T-helper 2 cell treated with Interferon-gamma antibody and Interleukin-4, amounts not matched to agents 100 ng/mL and 5 ng/mL, for 36 hours (primary cell): ENCODE measurements around the gene NDFIP1. TPM values are rescaled to one million over a fixed set of nuclear protein-coding genes. Genes with fewer than 3 reads are reported as not detected.
"Not testable (repeated sequence)": the region's sequence is repeated elsewhere in the genome, so short reads cannot be mapped to it uniquely, and the experiment has no call there.

Experiments used
- intact Hi-C: fragments of 100-400 bp; cut with micrococcal nuclease; formaldehyde crosslinking; loops from one replicate; pipeline ENCODE4 v1.15.1; 2023
- total RNA-seq: library from RNA; stranded (reverse); gene quantifications from 2 replicates; pipeline ENCODE4 v1.2.3, GENCODE V29; 2022

Gene NDFIP1, protein sequence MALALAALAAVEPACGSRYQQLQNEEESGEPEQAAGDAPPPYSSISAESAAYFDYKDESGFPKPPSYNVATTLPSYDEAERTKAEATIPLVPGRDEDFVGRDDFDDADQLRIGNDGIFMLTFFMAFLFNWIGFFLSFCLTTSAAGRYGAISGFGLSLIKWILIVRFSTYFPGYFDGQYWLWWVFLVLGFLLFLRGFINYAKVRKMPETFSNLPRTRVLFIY
- total RNA-seq: 57.2 and 58.2 TPM in 2 replicates

DNA sequence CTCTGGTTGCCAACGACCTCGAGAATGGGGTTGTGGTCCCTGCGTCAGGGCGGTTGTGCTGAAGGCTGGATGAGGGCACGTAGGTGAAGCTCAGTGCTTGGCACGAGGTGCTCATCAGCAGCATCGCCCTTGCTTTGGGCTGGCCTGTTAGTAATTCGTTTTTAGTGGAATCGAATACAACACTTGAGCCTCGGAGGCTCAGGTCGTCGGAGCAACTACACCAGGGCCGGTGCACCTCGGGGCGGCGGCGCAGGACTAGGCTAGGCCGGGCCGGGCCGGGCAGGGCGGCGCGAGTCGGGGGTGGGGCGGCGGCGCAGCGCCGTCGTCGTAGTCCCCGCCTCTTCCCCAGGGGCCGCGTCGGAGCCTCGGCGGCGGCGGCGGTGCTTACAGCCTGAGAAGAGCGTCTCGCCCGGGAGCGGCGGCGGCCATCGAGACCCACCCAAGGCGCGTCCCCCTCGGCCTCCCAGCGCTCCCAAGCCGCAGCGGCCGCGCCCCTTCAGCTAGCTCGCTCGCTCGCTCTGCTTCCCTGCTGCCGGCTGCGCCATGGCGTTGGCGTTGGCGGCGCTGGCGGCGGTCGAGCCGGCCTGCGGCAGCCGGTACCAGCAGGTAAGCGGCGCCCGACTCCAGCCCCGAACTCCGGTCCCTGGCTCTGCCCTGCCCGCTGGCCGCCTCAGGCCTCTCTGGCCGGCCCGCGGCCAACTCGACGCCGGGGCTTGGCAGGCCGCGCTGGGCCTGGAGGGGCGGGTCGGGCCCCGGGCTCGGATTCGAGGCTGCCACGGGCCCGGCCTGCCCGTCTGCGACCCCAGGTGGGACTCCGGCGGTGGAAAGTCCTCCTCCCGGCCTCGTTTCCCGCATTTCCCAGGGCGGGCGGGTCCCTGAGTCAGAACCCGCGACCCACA lies at the start of gene NDFIP1:
Gene NDFIP1 (plus strand): TSS at position 348 of the 899 bp plus-strand sequence. CDS start 196 bp downstream, at position 544.
- intact Hi-C loops: loop anchor here (1.0 to 2.0 kb wide), 8 partner anchors 13 to 259 kb away; partner anchors contain the start of gene RNF14

DNA sequence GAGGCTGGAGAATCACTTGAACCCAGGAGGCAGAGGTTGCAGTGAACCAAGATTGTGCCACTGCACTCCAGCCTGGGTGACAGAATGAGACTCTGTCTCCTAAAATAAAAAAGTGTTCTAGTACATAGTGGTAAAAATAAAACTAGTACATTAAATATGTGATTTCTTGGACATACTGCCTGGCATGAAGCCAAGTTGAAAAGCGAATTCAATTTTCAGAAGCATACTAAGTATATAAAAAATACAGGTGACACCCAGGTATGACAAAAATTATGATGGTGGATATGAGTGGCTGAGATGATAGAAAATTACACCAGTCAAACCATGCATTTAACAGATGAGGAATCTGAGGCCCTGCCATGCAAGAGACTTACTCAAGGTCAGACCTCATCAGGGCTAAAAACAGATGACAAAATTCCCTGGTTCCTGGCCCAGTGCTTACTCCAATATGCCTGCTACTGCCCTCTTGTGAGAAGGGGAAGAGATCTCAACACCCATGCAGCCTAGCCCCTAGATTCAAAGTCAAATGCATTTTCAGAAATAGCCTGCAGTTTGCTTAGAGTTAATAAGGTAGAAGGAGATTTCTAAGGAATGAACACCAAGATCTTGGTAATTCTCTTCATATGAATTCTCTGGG lies 49.2 kb upstream of the NDFIP1 start:
- intact Hi-C loops: no loop called here

DNA sequence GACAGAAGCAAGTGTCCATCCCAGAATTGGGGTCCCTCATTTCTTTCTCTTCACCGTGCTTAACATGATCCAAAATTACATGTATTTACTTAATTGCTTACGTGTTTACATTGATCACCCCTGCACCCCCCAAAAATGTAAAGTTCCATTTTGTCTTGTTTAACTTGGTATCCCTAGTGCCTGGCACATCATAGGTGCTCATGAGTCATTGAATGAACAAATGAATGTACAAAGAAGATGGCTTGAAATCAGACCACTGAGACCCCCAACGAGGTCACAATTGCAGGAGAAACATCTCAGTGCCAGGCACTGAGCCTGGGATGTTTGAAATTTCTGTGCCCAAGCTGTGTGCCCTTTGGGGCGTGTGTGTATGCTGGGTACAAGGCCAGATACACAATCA lies 45.2 kb upstream of the NDFIP1 start:
- intact Hi-C loops: no loop called here

DNA sequence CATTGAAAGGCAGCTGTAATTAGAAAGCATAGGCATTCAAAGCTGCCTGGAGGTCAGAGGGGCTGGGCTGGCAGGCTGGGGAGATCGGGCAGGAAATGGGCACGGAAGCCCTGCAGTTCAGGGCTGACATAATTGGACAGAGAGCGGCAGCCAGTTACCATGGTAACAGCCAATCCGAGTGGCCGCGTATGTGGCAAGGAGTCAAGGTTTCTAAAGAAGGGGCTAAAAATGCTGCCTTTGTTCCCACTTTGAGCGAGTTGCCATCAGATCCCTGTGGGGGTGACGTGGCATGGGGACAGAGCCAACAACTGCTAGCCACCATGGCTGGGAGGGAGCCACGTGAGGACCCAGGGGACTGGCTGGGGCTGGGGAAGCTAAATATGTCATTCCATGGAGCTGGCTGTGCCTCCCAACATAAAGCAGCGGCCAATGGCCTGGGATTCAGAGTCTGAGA lies 44.7 kb upstream of the NDFIP1 start:
- intact Hi-C loops: no loop called here

DNA sequence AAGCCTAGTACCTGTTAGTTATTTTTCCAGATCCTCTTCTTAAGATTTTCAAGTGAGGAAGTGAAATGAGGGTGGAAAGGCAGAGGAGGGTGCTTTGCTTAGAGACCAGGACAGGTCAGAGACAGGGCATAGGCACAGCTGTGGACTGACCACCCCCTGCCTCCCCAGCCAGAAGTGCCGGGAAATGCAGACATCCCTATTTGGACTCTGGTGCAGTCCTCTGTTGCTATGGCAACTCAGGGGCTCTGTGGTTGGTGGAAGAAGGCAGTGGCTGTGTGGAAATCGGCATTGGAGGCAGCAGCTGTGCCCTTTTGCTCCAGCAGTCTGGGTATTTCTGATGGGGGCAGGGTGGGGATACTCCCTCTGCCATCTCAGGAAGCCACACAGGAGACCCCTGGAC lies 43.3 kb upstream of the NDFIP1 start:
- intact Hi-C loops: no loop called here

DNA sequence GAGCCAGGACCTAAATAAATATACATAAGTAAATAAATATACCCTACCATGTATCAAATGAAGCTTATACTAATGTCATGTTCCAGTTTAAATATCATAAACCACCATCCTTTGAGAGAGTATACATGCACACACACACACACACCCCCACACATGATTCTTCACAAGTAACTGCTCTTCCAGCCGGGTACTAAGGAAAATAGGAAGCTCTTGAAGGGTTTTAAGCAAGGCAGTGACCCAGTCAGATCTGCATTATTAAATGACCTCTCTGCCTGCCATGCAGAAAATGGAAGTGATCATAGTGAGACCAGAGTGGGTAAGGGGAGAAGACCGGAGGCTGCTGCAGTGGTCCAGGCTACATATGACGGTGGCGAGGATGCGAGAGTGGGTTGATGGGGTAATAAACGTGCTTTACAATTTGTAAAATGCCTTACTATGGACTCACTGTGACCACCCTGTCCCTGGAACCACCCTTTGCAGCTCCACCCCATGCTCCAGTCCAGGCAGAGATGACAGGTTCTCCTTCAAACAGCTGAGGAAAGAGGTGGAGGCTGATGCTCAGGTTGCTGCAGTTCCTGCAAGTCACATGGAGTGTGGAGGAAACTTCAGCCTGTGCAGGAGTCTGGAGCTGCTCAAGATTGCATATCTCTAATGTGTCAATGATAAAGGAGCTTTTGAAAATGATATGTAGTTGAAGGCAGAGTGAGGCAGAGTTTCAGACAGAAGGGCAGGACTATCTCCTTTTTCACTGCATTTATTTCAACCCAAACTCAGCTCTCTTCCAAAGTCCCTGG lies 38.8 kb upstream of the NDFIP1 start:
- intact Hi-C loops: no loop called here

DNA sequence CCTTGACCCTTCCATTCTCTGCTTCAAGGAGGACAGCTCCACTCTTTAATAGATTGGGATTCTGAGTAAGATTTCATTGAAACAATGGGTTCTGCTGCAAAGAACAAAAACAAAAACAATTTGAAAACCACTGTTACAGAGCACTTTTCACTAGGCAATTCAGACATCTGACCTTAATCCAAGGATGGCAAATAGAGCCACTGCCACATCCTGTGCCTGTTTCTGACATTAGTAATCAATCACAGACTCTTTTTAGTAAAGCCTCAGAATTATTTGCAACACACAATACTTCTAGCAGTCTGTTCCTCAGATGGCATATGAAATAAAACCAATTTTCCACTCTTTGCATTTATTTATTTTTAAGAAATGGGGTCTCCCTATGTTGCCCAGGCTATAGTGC lies 37.8 kb upstream of the NDFIP1 start:
- intact Hi-C loops: no loop called here

DNA sequence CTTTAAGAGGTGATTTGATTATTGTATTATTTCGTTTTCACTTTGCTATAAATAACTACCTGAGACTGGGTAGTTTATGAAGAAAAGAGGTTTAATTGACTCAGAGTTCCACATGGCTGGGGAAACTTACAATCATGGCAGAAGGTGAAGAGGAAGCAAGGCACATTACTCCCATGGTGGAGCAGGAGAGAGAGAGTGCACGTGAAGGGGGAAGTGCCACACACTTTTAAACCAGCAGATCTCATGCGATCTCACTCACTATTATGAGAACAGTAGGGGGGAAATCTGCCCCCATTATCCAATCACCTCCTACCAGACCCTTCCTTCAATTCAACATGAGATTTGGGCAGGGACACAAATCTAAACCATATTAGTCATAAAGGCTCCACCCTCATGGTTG lies 36.1 kb upstream of the NDFIP1 start:
- intact Hi-C loops: no loop called here

DNA sequence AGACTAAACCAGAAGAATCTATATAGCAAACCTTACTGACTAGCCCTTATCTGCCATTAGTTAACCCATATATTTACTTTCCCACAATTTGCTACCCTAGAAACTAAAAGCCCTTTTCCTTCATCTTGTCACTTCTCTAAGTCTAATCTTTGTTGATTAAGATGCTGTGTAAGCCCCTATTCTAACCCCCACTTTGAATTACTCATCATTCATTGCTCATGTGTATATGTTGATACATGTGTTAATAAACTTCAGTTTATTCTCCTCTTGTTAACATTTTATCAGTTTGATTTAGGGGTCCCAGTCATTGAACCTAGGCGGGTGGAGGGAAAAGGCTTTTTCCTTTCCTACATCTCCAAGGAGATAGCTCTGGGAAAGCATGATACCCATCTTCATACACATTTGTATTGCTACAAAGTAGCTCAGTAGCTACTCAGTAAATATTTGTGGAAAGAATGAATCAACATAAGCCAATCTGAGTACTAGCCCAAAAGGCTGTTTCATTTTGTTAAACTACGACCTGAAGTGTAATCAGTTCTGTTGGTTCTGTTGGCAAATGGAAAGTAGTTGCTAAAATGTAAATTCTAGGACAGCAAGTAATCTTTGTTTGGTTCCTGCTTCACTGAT lies 35.1 kb upstream of the NDFIP1 start:
- intact Hi-C loops: no loop called here

DNA sequence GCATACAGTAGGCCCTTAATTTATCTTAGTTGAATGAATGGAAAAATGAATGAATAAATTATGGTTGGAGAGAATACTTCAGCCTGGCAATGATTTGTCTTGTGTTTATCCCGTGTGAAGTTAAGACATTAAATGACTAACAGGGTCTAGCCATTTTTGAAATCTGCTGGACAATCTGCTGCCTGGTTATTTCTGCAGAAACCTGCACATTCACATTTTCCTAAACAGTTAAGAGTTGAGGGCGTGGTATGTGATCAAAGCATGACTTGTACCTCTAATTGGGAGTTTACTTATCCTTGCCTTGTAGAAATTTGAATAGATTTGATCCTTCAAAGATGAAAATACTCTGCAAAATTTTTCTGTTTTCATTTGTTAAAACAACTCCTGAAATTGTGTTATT lies 34.6 kb upstream of the NDFIP1 start:
- intact Hi-C loops: no loop called here

DNA sequence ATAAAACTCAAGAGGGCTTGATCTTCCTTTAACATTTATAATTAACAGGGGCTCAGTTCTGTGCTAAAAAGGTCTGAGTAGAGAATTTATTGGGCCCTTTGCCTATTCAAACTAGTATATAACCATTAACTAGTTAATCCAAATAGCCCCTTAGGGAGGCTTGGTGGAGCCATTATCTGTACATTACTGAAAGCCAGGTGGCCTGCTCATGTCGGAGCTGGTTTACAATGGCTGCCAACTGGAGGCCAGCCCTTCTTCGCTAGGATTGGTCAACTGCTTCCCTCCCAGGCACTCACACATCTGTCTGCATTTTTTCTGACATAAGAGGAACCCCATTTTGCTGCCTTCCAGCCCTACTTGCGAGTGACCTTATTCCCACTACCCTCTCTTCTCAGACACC lies 30.4 kb upstream of the NDFIP1 start:
- intact Hi-C loops: no loop called here

DNA sequence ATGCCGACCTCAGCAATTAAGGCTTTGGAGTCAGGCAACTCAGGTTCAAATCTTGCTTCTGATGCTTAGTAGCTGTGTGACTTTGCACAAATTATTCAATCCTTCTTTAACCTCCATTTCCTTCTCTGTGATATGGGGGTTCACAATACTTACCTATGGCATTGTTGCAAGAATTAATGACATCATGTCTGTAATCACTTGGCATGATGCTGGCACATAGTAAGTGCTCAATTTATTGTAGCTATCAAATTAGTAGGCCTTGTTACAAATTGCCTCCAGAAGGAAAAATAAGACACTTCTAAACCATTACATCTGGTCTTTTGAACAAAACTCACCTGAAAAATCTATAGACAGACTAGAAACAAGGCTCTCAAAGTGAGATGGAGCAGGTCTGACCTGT lies 29.9 kb upstream of the NDFIP1 start:
- intact Hi-C loops: no loop called here

DNA sequence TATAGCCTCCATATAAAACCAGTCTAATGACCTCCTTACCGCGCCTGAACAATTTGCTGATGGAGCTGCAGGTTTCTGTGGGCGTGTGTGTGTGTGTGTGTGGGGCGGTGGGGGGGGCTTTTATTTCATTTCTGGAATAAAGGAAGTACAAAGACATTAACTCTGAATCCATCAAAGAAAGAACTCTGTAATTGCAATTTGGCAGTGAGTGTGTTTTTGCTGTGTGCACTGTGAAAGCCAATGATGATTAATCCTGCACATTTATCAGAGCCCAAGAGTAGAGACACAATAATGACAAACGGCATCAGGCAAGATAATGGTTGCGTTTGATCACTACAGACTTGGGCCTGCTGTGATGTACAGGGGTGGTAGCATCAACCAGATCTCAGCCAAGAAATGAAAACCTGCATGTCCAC lies 29.3 kb upstream of the NDFIP1 start:
- intact Hi-C loops: no loop called here

DNA sequence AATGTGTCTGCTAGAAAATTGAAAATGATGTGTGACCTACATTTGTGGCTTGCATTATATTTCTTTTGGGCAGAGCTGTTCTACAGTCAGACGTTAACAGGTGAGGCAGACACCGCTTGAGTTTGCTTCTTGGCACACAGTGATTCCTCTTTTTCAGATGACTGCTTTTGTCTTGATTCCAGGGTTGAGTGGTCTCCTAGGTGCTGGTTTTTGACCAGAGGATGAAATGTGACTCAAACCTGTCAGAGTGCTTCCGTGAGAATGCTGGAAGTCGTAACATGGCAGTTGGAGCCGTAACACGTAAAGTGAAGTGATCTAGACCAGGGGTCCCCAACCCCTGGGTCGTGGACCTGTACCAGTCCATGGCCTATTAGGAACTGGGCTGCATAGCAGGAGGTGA lies 28.3 kb upstream of the NDFIP1 start:
- intact Hi-C loops: no loop called here

DNA sequence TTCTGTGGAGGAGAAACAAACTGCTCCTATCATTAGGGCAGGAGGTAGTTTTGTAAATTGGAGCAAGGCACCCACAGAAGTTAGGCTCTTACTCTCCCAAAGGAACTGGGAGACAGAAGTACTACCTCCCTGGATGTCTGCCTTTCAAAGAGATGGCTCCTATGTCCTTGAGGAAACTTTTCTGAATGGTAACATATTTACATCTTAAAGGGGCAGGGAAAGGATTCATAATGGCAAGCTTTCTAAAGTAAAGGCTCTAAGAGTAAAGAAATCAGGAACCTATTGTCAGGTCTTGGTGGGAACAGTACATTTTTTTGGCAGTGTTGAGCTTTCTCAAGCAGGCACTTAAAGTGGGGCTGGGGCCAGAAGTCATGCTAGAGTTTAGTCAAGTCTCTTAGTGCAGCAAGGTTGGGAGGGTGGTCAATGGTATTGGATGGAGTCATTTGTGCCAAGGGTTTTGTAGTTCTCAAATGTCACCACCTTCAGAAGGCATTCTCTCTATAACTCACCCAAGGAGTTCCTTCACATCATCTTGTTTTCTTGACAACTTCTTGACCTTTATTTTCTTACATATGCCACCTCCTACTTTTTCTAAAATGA lies 26.3 kb upstream of the NDFIP1 start:
- intact Hi-C loops: no loop called here

DNA sequence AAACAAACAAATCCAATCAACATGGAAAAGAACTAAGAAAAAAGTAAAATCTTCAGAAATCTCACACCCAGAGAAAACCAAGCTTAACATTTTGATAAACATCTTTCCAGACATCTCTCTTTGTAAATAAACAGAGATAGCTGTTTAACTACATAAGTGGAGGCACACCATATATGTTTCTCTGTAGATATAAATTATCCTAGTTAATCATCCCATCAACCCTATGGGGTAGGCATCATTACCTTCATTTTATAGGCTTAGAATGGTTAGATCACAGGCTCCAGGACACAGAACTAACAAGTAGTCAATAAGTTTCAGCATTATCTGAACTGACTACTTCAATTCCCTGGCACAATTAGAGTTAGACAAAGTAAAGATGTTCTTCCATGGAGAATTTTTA lies 22.4 kb upstream of the NDFIP1 start:
- intact Hi-C loops: no loop called here

DNA sequence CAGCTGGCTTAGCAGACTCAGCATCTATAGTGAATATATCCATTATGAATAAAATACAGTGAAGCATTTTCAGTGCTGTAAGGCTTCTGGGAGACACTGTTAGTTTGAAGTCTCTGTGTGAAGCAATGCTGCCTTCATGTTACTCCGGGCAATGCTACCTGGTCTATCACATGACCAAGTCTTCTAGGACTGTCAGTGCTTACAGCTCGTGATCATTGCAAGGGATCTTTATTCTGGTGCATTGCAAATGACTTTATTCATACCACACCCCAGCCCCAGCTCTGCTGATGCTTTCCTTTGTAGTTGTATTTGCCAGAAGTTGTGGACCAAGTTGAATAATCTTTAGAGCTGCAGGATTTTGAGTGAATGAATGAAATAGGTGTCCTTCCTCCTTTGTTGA lies 21.9 kb upstream of the NDFIP1 start:
- intact Hi-C loops: no loop called here

DNA sequence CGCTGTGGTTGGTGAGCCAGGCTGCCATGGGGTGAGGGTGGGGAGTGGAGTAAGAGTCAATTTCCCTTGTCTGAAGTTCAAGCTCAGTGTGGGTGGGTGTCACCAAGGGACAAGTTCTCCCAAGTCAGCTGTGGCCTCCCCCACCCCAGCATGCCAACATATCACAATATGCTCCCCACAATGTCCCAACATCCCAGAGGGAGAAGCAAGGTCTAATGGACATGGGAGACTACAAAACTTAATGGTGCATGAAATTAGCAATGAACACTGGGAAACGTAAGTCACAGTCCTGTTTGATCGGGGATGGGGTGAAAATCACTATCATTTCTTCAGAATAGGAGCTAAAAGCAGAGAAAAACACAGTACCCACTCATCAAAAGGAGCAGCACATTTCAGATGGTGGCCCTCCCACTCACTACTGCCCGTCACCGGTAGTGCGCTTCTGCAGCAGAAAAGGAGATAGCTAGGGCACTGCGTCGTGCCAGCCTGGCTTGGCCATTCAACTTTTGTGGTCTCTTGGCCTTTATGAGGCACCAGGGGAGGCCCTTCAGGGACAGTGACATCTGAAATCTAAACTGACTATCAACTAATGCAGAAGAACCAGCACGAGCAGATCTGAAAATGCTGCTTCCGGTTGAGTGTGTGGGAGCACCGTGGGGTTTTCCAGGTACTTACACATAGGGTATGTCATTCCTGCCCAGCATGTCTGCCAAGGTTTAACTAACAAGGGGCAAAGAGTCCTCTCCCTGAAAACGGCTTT lies 20.5 kb upstream of the NDFIP1 start:
- intact Hi-C loops: no loop called here

DNA sequence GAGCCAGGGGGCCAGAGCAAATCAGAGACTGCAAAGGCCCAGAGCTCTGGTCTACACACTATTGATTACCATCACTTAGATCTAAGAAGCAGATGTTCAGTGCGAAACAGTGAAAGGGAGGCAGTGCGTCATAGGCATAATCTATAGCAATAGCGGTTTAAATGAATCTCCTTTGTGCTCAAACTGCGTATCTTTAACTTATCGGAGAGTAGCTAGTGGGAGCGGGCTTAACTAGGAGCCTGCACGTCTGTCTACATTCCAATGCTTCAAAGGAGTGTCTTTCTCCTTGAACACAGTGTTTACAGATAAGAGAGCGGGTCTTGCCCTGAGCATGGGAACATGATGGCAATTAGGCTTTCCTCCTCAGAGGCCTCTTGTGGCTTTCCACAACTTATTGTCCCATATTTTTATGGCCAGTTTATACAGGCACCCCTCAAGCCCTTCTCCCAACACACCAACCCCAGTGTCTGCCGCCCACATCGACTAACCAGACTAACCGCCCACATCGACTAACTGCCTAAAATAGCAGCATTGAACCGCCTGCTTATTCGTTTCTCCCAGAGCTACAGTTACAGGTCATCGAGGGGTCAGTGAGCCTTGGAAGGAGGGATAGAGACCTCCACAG lies 19.6 kb upstream of the NDFIP1 start:
- intact Hi-C loops: not testable (repeated sequence)
